Adrenal gland (tissue), 5 donors: ENCODE results near the gene OR10C1.

ENCODE experiments used
- POLR2A ChIP-seq, 2 donors: fragments of 450-650 bp; IDR thresholded peaks; one replicate each; pipeline ENCODE4 v1.6.1; 2017; ENCODE audit warnings: antibody characterized with exemption in 2 of 2, mild to moderate bottlenecking in 2 of 2, moderate library complexity in 1 of 2
- TF ChIP-seq, protein P1 (sequence below), 6 experiments: fragments of 450-650 bp in 4 of 6; fragments of 200-600 bp in 2 of 6; sonication (generic) in 1 of 6; IDR thresholded peaks; 1 replicate in 5 of 6; 2 replicates in 1 of 6; pipeline versions ENCODE4 v1.5.1 to v1.8.0; 2016 to 2021; ENCODE audit warnings: antibody characterized with exemption in 6 of 6, mild to moderate bottlenecking in 2 of 6, moderate library complexity in 1 of 6
- donor health status: DM: no; HTN: no; CAD: no.

DNA sequence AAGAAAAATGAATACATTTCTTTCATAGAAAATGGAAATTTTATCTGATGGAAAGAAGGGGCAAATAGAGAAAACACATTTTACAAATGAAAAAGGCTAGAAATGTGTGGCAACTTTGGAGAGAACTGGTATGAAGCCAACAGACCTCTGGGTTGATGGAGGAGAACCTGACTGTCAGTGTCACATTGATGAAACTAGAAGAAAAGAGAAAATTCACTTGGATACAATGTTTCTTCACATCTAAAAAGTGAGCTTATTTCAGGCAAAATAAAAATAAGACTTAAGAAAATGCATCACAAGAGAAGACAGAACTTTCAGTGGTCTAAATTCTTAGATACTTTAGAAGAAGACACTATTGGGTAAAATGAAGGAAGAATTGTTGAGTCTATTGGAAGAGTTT, 43.8 kb upstream of the OR10C1 start, which contains the start of gene OR12D2:
- TF ChIP-seq, protein P1, sequence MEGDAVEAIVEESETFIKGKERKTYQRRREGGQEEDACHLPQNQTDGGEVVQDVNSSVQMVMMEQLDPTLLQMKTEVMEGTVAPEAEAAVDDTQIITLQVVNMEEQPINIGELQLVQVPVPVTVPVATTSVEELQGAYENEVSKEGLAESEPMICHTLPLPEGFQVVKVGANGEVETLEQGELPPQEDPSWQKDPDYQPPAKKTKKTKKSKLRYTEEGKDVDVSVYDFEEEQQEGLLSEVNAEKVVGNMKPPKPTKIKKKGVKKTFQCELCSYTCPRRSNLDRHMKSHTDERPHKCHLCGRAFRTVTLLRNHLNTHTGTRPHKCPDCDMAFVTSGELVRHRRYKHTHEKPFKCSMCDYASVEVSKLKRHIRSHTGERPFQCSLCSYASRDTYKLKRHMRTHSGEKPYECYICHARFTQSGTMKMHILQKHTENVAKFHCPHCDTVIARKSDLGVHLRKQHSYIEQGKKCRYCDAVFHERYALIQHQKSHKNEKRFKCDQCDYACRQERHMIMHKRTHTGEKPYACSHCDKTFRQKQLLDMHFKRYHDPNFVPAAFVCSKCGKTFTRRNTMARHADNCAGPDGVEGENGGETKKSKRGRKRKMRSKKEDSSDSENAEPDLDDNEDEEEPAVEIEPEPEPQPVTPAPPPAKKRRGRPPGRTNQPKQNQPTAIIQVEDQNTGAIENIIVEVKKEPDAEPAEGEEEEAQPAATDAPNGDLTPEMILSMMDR (IDR thresholded peaks at IDR 0.05) = no peak
- no peak for TF ChIP-seq POLR2A (IDR thresholded peaks at IDR 0.05)
